Motor neuron (in vitro differentiated cells): ENCODE results near the gene HNRNPA2B1. TPM values are rescaled to one million over a fixed set of nuclear protein-coding genes. Genes with fewer than 3 reads are reported as not detected.

ENCODE experiments used
- ATAC-seq, 8 experiments: fragments of 200-7000 bp; cut with Tn5 transposase; replicated peaks in 6 of 8; 2 replicates each; pipeline ENCODE4 v1.8.0; 2021; ENCODE audit warnings: mild to moderate bottlenecking in 8 of 8, moderate library complexity in 8 of 8
- H3K27ac ChIP-seq, 2 donors: fragments of 250-450 bp; sonication (Bioruptor Pico); 2 replicates each; pipeline ENCODE4 v1.9.0; 2021; ENCODE audit warnings: antibody characterized with exemption in 2 of 2, mild to moderate bottlenecking in 2 of 2, moderate library complexity in 1 of 2
- H3K4me1 ChIP-seq, 2 donors: fragments of 250-450 bp; sonication (Bioruptor Pico); replicated peaks in 1 of 2; 2 replicates each; pipeline ENCODE4 v1.6.1; 2021; ENCODE audit warnings: antibody characterized with exemption in 2 of 2, mild to moderate bottlenecking in 2 of 2, moderate library complexity in 1 of 2
- H3K4me3 ChIP-seq, 5 donors: fragments of 250-450 bp; sonication (Bioruptor Pico); 2 replicates each; pipeline ENCODE4 v1.9.0; 2021; ENCODE audit warnings: antibody characterized with exemption in 5 of 5, mild to moderate bottlenecking in 5 of 5, moderate library complexity in 4 of 5
- WGBS, 10 experiments: fragments of 450-650 bp; shearing (Covaris generic); methylation state at CpG; one replicate each; pipeline ENCODE4 v1.0.0; 2022; 5-methylcytosine and 5-hydroxymethylcytosine counted together
- in situ Hi-C, 9 experiments: fragments of 400-800 bp; cut with MboI; loops; one replicate each; pipeline ENCODE4 v1.15.0; 2021; ENCODE audit warnings: low sequenced_read_pairs in 9 of 9, low pct_unique_long_range_greater_than_20kb in 2 of 9; ENCODE audit not compliant: unreplicated experiment in 9 of 9
- total RNA-seq, 8 experiments: library from RNA; unstranded; fragments of 300-600 nt; gene quantifications; 2 replicates each; pipeline versions ENCODE4 v1.2.3 to v1.2.4, GENCODE V29; 2022

HNRNPA2B1 gene
- total RNA-seq, 8 experiments from 2014 or later: 173 to 834 (median 276) TPM

DNA sequence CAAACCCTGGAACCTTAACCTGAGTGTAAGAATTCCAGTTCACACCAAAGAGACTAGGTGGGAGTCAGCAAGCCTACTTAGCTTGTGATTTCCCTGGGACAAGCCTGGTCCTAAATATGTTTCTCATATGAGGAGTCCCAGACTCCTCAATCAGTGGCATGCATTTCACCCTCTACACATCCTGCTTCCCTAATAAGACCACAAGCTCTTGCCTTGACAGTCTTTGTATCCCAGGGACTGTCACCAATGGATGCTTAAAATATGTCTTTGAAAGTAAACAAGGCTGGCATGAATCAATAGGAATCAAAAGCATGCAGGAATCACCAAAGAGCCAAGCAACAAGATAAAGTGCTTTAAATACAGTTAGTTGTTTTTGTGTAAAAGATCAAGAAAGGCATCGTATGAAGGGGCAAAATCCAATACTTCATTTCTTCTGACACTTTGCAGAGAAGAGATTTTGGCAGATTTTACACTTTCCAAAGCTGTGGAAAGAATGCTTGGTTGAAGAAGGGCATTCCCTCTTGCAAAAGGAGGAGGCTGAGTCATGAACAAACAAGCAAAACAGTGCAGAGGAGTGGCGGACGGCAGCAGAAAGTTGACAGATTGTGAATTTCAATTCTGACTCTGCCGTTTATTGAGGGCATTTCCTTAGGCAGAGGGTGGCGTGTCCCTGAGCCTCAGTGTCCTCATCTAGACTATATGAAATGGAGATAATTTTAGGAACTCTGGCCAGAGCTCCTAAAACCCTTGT lies 57.1 kb downstream of the HNRNPA2B1 start:
- Histone ChIP-seq H3K27ac (no peak overlapping the region), H3K4me1 (no peaks in the 10 kb centered on the region), H3K4me3 (no peak overlapping the region)
- ATAC-seq: peak in 3 of 8 experiments; percentile 60 to 91 (median 68)
- WGBS, 10 experiments: 0 to 95% (median 35%) methylated on average over 1 to 5 of the region's 5 CpGs
- in situ Hi-C loops: no loop called here

DNA sequence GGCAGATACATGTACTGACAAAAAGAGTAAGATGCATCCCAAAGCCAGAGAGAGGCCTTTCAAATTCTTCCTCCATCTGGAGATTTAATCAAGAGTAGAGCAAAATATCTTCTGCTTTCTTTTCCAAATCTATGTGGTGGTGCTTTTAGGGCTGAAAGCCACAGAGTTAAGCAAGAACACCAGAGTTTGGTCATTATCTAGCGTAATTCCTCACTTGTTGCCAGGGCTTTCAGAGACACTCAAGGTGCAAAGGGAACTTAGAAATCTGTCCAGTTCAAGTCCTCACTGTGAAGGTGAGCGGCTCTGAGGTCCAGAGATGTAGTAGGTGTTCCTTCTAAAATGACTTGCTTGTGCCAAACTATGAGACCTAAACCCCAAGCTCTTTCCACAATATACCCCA lies 59.5 kb downstream of the HNRNPA2B1 start:
- ATAC-seq: no peak
- H3K27ac ChIP-seq: no peak overlapping the region
- H3K4me1 ChIP-seq: no peaks in the 10 kb centered on the region
- H3K4me3 ChIP-seq: no peak overlapping the region
- 65 to 100% (median 90%) methylated on average over 1 to 2 of the region's 2 CpGs; no CpG with 5 or more reads in 4 of the 10 experiments for WGBS, 10 experiments
- in situ Hi-C loops: no loop called here

DNA sequence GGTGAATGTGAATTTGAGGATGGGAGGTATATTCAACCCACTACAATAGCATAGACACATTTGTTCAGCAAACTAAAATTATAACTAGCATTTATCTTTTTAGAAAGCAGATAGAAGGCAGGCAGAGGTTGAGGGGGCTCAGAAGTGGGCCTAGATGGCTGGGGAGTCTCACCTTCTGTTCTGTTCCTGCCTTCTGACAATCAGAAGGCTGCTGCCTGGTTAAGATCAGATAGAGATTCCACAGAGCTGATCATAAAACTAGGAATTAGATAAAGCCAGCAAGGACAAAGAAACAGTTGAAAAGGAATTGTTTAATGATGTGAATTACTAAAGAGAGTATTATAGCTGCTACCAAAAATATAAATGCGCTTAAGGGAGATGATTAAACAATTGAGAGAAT lies 60.2 kb downstream of the HNRNPA2B1 start:
- in situ Hi-C loops: no loop called here
- WGBS, 10 experiments: 80 to 100% (median 100%) methylated on average over 1 of the region's 1 CpG; no CpG with 5 or more reads in 1 of the 10 experiments

More for the DNA sequence above, 60.2 kb downstream of the HNRNPA2B1 start:
- Histone ChIP-seq H3K4me3 (no peak overlapping the region), H3K27ac (no peak overlapping the region), H3K4me1 (no peaks in the 10 kb centered on the region)
- no peak for ATAC-seq

Other genes with a start within 250 kb of the HNRNPA2B1 start
- gene NFE2L3, start 48.5 kb downstream of the HNRNPA2B1 start, total RNA-seq: 10 to 100 TPM in 3 of 8 experiments, 1 to 10 TPM in 5; 5.3 to 85.8 (median 9.9) TPM
- gene CBX3, start 999 bp upstream of the HNRNPA2B1 start, total RNA-seq: 100 to 1,000 TPM; 140 to 281 (median 162) TPM
- gene SNX10, start 91.1 kb upstream of the HNRNPA2B1 start, total RNA-seq: 10 to 100 TPM in 5 of 8 experiments, 1 to 10 TPM in 2, under 1 TPM in 1; 0.87 to 37.4 (median 17.5) TPM